Heart left ventricle (tissue), 16 donors: ENCODE data around the gene ATP5F1C. TPM values are rescaled to one million over a fixed set of nuclear protein-coding genes. Genes with fewer than 3 reads are reported as not detected.

Experiments used
- ATAC-seq, 4 donors: fragments of 200-7000 bp; cut with Tn5 transposase; one replicate each; pipeline ENCODE4 v1.9.1; 2020 to 2022; ENCODE audit warnings: moderate library complexity in 4 of 4, mild to moderate bottlenecking in 3 of 4, moderate number of reproducible peaks in 1 of 4
- DNase-seq, 5 donors: peaks; one replicate each; pipeline ENCODE4 v3.0.0-alpha.2; 2020
- H3K27ac ChIP-seq, 12 donors: fragments of 200-600 bp; sonication (generic) in 4 of 12; one replicate each; pipeline versions ENCODE4 v1.5.0 to v1.8.0; 2016 to 2022; ENCODE audit warnings: mild to moderate bottlenecking in 2 of 12
- H3K27me3 ChIP-seq, 9 donors: fragments of 200-600 bp; sonication (generic) in 2 of 9; one replicate each; pipeline versions ENCODE4 v1.5.1 to v1.8.0; 2016 to 2022; ENCODE audit warnings: mild to moderate bottlenecking in 3 of 9
- H3K36me3 ChIP-seq, 9 donors: fragments of 200-600 bp; sonication (generic) in 2 of 9; one replicate each; pipeline versions ENCODE4 v1.5.0 to v1.8.0; 2018 to 2022; ENCODE audit warnings: mild to moderate bottlenecking in 2 of 9
- H3K4me1 ChIP-seq, 12 donors: fragments of 200-600 bp; sonication (generic) in 4 of 12; one replicate each; pipeline versions ENCODE4 v1.5.0 to v1.8.0; 2016 to 2022; ENCODE audit warnings: mild to moderate bottlenecking in 3 of 12
- H3K4me3 ChIP-seq, 12 donors: fragments of 200-600 bp; sonication (generic) in 4 of 12; one replicate each; pipeline versions ENCODE4 v1.5.0 to v1.8.0; 2017 to 2022; ENCODE audit warnings: mild to moderate bottlenecking in 9 of 12, moderate library complexity in 4 of 12
- H3K9me3 ChIP-seq, 12 donors: fragments of 200-600 bp; sonication (generic) in 4 of 12; one replicate each; pipeline versions ENCODE4 v1.5.0 to v1.8.0; 2016 to 2022; ENCODE audit warnings: mild to moderate bottlenecking in 1 of 12
- POLR2A ChIP-seq, 2 donors: fragments of 450-650 bp; IDR thresholded peaks; one replicate each; pipeline ENCODE4 v1.6.1; 2017; ENCODE audit warnings: antibody characterized with exemption in 2 of 2, mild to moderate bottlenecking in 2 of 2, moderate library complexity in 2 of 2
- WGBS, 4 donors: extraction: QIAGEN DNeasy Blood & Tissue Kit in 2 of 4; methylation state at CpG; one replicate each; pipeline versions ENCODE4 v1.1.5 to v1.1.7; 2013 to 2018; 5-methylcytosine and 5-hydroxymethylcytosine counted together
- intact Hi-C, 10 donors: fragments of 100-400 bp; cut with DNase I; formaldehyde crosslinking; loops; one replicate each; pipeline versions ENCODE4 v1.11.1 to v1.14.2; 2022
- polyA plus RNA-seq, 2 donors: library from polyadenylated mRNA; stranded (reverse); fragments of 200-250 nt; gene quantifications; one replicate each; pipeline ENCODE4 v1.2.3, GENCODE V29; 2013
- total RNA-seq, 9 donors: library from RNA; depleted of rRNA in 2 of 9; stranded (reverse); fragments of >200 nt in 2 of 9; fragmentation: NEBNext Ultra II Directional in 3 of 9; extraction: Animal tissue kit (Norgen Biotek cat#: 25700) in 3 of 9; gene quantifications; one replicate each; pipeline versions ENCODE4 v1.1.0 to v1.2.4, GENCODE V29; 2016 to 2023
- TF ChIP-seq, protein P1 (sequence below), 12 donors: fragments of 200-600 bp; sonication (generic) in 4 of 12; IDR thresholded peaks; one replicate each; pipeline versions ENCODE4 v1.5.0 to v1.8.0; 2018 to 2022; ENCODE audit warnings: antibody characterized with exemption in 12 of 12, mild to moderate bottlenecking in 5 of 12
- donor health status: ischemic (EF 13 %, LVEDD 7.1; RV severe dilation, severe dysfunction).
- donor health status: healthy with polysubstance abuse.
- donor health status: DM: no; HTN: yes; CAD: no.
- donor health status: DM: no; HTN: no; CAD: no.
- donor health status: ischemic (EF 25% LVEDD 6.9; RV normal size, moderate dysfunction).
- donor health status: ischemic (EF 25% LVEDD 5.7; RV mildly dilated, moderate dysfunction).
- donor health status: healthy.
- donor health status: DM: yes; HTN: yes; CAD: no.
- donor health status: ischemic (EF 35%, LVEDD 5.7; RV mildly dilated, moderate dysfunction).
- donor health status: nonischemic (EF 11% LVEDD 7.7; RV severe dilation, severe dysfunction).
- donor health status: DM: yes; HTN: yes; CAD: no.
- donor health status: PGD.
- donor health status: ischemic (EF 29% LVEDD 5.4; RV normal size, mild dysfunction).
- donor health status: nonischemic (EF 23%, LVEDD 6.1; RV moderate dilation, normal function).

ATP5F1C gene
- total and polyA plus RNA-seq, 11 donors, result 492 to 1,259 (median 789) TPM

- ATAC-seq, result no peak
- intact Hi-C loops, result loop anchor here in 1 of 10 donors (10.0 kb wide), 1 partner anchor 1555 kb away; no protein-coding TSS in a partner anchor
- TF ChIP-seq, protein P1, sequence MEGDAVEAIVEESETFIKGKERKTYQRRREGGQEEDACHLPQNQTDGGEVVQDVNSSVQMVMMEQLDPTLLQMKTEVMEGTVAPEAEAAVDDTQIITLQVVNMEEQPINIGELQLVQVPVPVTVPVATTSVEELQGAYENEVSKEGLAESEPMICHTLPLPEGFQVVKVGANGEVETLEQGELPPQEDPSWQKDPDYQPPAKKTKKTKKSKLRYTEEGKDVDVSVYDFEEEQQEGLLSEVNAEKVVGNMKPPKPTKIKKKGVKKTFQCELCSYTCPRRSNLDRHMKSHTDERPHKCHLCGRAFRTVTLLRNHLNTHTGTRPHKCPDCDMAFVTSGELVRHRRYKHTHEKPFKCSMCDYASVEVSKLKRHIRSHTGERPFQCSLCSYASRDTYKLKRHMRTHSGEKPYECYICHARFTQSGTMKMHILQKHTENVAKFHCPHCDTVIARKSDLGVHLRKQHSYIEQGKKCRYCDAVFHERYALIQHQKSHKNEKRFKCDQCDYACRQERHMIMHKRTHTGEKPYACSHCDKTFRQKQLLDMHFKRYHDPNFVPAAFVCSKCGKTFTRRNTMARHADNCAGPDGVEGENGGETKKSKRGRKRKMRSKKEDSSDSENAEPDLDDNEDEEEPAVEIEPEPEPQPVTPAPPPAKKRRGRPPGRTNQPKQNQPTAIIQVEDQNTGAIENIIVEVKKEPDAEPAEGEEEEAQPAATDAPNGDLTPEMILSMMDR (IDR thresholded peaks at IDR 0.05), result no peak
- no peak for TF ChIP-seq POLR2A (IDR thresholded peaks at IDR 0.05)
- Histone ChIP-seq H3K9me3 (no peaks in the 10 kb centered on the region), H3K27ac (no peak overlapping the region), H3K4me1 (no peaks in the 10 kb centered on the region), H3K36me3 (peaks cover 3 to 55% (median 47%) of the 10 kb centered on the region in 9 donors), H3K4me3 (no peak overlapping the region), H3K27me3 (no peaks in the 10 kb centered on the region)
- WGBS, 4 donors, result 89 to 93% (median 93%) methylated on average over 5 of the region's 5 CpGs
- DNase-seq, result no peak
Measured at GRCh38 chr10:7750222-7750621, 37.8 kb upstream of the ATP5F1C start.

DNA sequence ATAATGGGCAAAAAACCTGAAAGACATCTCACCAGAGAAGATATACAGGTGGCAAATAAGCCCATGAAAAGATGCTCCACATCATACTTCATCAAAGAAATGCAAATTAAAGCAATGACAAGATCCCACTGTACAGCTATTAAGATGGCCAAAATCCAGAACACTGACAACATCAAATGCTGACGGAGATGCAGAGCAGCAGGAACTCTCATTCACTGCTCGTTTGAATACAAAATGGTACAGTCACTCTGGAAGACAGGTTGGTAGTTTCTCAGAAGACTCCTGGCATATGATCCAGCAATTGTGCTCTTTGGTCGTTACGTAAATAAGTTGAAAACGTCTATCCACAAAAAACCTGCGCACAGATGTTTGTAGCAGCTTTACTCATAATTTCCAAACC lies 35.7 kb upstream of the ATP5F1C start:
- Histone ChIP-seq H3K9me3 (no peaks in the 10 kb centered on the region), H3K27ac (no peak overlapping the region), H3K27me3 (no peaks in the 10 kb centered on the region), H3K36me3 (peaks cover 3 to 75% (median 67%) of the 10 kb centered on the region in 9 donors), H3K4me1 (no peaks in the 10 kb centered on the region), H3K4me3 (no peak overlapping the region)
- WGBS, 4 donors, result 86 to 94% (median 92%) methylated on average over 6 of the region's 6 CpGs
- intact Hi-C loops, result loop anchor here in 1 of 10 donors (10.0 kb wide), 1 partner anchor 1553 kb away; no protein-coding TSS in a partner anchor
- ATAC-seq, result no peak
- DNase-seq, result no peak
- no peak for TF ChIP-seq POLR2A (IDR thresholded peaks at IDR 0.05)
- TF ChIP-seq, protein P1 (IDR thresholded peaks at IDR 0.05), result no peak

- Histone ChIP-seq H3K27ac (no peak overlapping the region), H3K36me3 (peaks cover 3 to 98% (median 93%) of the 10 kb centered on the region in 9 donors), H3K4me3 (no peak overlapping the region), H3K4me1 (no peaks in the 10 kb centered on the region), H3K9me3 (no peaks in the 10 kb centered on the region), H3K27me3 (no peaks in the 10 kb centered on the region)
- ATAC-seq, result no peak
- intact Hi-C loops, result loop anchor here in 1 of 10 donors (10.0 kb wide), 1 partner anchor 1550 kb away; no protein-coding TSS in a partner anchor
- 81 to 98% (median 97%) methylated on average over 3 of the region's 3 CpGs for WGBS, 4 donors
- TF ChIP-seq POLR2A (IDR thresholded peaks at IDR 0.05), result no peak
- TF ChIP-seq, protein P1 (IDR thresholded peaks at IDR 0.05), result no peak
- no peak for DNase-seq
Measured at GRCh38 chr10:7755103-7755502, 32.9 kb upstream of the ATP5F1C start.

DNA sequence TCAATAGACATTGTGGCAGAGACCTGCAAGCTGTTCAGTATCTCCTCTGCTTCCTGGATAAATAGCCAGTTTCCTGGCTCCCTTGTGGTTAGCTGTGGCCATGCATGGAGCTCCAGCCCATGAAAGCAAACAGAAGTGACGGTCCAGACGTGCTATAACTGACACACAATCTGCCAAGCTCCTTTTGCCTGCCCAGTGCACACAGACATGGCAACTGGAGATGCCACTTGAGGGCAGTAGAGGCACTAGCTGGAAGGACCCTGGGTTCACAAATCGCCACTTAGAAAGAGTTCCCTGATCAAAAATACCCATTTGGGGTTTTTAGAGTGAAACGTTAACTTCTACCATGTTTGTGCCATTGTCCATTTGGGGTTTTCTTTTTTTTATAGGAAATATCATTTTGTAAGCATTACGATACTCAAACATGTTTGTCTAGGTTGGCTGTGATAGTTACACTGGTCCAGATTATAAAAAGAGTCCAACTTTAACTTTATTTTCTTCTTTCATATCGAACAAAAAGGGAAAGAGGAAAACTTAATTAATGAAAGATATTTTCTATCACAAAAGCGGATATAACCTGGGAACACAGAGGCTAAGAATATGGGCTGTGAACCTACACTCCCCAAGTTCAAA lies 31.5 kb upstream of the ATP5F1C start:
- ATAC-seq, result peak in 2 of 4 donors; percentile 39 to 52
- Histone ChIP-seq H3K36me3 (peaks cover 3 to 98% (median 96%) of the 10 kb centered on the region in 9 donors), H3K27me3 (no peaks in the 10 kb centered on the region), H3K4me3 (no peak overlapping the region), H3K9me3 (no peaks in the 10 kb centered on the region), H3K27ac (no peak overlapping the region), H3K4me1 (no peaks in the 10 kb centered on the region)
- 62 to 72% (median 65%) methylated on average over 7 of the region's 7 CpGs for WGBS, 4 donors
- TF ChIP-seq, protein P1 (IDR thresholded peaks at IDR 0.05), result peak; percentile 20 to 65 (median 42)
- no peak for TF ChIP-seq POLR2A (IDR thresholded peaks at IDR 0.05)
- DNase-seq, result no peak
- intact Hi-C loops, result loop anchor here in 1 of 10 donors (10.0 kb wide), 1 partner anchor 1548 kb away; no protein-coding TSS in a partner anchor
